Neutrophil (primary cell): ENCODE results near the gene SERPINA3.

ENCODE experiments used
- H3K27ac ChIP-seq: fragments of 200-600 bp; sonication (generic); 2 replicates; pipeline ENCODE4 v1.5.1; 2016; ENCODE audit warnings: mild to moderate bottlenecking, moderate library complexity
- H3K27me3 ChIP-seq: fragments of 200-600 bp; sonication (generic); 2 replicates; pipeline ENCODE4 v1.6.0; 2016; ENCODE audit warnings: mild to moderate bottlenecking
- H3K36me3 ChIP-seq: fragments of 200-600 bp; sonication (generic); 2 replicates; pipeline ENCODE4 v1.5.1; 2017
- H3K4me1 ChIP-seq, 2 experiments: fragments of 200-600 bp in 1 of 2; sonication (generic) in 1 of 2; 1 replicate in 1 of 2; 2 replicates in 1 of 2; pipeline versions ENCODE4 v1.5.1 to v1.6.1; 2013 to 2016; ENCODE audit warnings: low read depth in 1 of 2, low read length in 1 of 2, mild to moderate bottlenecking in 1 of 2, moderate library complexity in 1 of 2; ENCODE audit not compliant: control insufficient read depth in 1 of 2, insufficient read depth in 1 of 2
- H3K4me3 ChIP-seq, 2 experiments: fragments of 200-600 bp in 1 of 2; sonication (generic) in 1 of 2; 1 replicate in 1 of 2; 2 replicates in 1 of 2; pipeline ENCODE4 v1.5.1; 2013 to 2016; ENCODE audit warnings: low read depth in 1 of 2, low read length in 1 of 2, mild to moderate bottlenecking in 1 of 2, moderate library complexity in 1 of 2
- H3K9me3 ChIP-seq: fragments of 200-600 bp; sonication (generic); 2 replicates; pipeline ENCODE4 v1.5.1; 2016
- TF ChIP-seq, protein P1 (sequence below): fragments of 200-600 bp; sonication (generic); IDR thresholded peaks from 2 replicates; pipeline ENCODE4 v1.5.1; 2016; ENCODE audit warnings: antibody characterized with exemption

SERPINA3 gene

DNA sequence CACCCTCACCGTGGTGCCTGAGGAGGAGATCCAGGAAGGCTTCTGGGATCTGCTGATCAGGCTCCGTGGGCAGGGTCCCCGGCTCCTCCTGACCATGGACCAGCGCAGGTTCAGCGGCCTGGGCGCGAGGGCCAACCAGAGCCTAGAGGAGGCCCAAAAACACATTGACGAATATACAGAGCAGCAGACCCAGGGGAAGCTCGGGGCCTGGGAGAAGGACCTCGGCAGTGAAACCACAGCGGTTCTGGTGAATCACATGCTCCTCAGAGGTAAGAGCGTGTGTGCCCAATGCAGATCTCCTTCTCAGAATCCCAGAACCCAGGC lies 29.4 kb downstream of the SERPINA3 start:
- peaks cover 5% of the 10 kb centered on the region for H3K27me3 ChIP-seq
- TF ChIP-seq, protein P1, sequence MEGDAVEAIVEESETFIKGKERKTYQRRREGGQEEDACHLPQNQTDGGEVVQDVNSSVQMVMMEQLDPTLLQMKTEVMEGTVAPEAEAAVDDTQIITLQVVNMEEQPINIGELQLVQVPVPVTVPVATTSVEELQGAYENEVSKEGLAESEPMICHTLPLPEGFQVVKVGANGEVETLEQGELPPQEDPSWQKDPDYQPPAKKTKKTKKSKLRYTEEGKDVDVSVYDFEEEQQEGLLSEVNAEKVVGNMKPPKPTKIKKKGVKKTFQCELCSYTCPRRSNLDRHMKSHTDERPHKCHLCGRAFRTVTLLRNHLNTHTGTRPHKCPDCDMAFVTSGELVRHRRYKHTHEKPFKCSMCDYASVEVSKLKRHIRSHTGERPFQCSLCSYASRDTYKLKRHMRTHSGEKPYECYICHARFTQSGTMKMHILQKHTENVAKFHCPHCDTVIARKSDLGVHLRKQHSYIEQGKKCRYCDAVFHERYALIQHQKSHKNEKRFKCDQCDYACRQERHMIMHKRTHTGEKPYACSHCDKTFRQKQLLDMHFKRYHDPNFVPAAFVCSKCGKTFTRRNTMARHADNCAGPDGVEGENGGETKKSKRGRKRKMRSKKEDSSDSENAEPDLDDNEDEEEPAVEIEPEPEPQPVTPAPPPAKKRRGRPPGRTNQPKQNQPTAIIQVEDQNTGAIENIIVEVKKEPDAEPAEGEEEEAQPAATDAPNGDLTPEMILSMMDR: no peak
- H3K36me3 ChIP-seq: no peaks in the 10 kb centered on the region
- no peaks in the 10 kb centered on the region for H3K4me1 ChIP-seq
- H3K27ac ChIP-seq: no peak overlapping the region
- no peaks in the 10 kb centered on the region for H3K9me3 ChIP-seq
- H3K4me3 ChIP-seq: no peak overlapping the region

DNA sequence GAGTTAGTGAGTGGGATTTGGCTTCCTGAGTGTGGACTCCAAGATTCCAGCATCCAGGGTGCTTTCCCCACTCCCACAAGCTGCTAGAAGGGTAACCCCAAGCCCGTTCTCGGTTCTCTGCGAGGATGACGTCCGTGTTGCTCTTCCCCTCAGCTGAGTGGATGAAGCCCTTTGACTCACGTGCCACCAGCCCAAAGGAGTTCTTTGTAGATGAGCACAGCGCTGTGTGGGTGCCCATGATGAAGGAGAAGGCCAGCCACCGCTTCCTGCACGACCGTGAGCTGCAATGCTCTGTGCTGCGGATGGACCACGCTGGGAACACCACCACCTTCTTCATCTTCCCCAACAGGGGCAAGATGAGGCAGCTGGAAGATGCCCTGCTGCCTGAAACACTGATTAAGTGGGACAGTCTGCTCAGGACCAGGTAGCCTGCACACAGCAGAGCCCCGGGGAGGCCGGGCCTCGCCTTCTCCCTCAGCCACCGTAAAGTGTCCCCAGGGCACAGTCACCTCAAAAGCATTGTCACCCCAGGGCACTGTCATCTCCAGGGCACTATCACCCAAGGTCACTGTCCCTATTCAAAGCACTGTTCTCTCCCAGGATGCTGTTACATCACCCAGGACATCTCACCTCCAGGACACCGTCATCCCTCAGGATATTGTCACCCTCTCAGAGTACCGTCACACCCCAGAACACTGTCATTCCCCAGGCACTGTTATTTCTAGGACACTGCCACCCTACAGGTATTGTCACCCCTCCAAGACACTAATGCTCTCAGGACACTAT lies 31.3 kb downstream of the SERPINA3 start:
- H3K36me3 ChIP-seq: no peaks in the 10 kb centered on the region

DNA sequence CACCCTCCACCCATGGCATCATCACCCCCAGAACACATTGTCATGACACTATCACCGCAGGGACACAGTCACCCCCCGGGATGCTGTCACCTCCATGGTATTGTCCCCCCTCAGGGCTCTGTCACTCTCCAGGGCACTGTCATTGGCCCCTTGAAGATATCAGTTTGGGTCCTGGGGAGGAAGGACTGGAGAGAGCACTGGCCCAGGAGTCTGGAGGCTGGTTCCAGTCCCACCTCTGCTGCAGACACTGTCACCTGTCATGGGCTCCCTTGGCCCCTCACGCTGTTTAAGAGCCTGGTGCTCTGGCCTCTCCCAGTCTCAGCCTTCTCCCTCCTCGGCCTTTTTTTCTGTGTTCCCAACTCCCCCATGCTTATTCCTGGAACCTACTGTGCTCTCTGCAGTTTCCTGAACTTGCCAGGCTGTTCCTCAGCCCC lies 31.9 kb downstream of the SERPINA3 start:
- Histone ChIP-seq H3K27ac (no peak overlapping the region), H3K27me3 (peaks cover 5% of the 10 kb centered on the region), H3K36me3 (no peaks in the 10 kb centered on the region), H3K9me3 (no peaks in the 10 kb centered on the region), H3K4me3 (no peak overlapping the region), H3K4me1 (no peaks in the 10 kb centered on the region)
- TF ChIP-seq, protein P1: no peak

More for the DNA sequence above, 31.3 kb downstream of the SERPINA3 start:
- Histone ChIP-seq H3K27ac (no peak overlapping the region), H3K27me3 (peaks cover 5% of the 10 kb centered on the region), H3K9me3 (no peaks in the 10 kb centered on the region), H3K4me1 (no peaks in the 10 kb centered on the region), H3K4me3 (no peak overlapping the region)
- TF ChIP-seq, protein P1: no peak

DNA sequence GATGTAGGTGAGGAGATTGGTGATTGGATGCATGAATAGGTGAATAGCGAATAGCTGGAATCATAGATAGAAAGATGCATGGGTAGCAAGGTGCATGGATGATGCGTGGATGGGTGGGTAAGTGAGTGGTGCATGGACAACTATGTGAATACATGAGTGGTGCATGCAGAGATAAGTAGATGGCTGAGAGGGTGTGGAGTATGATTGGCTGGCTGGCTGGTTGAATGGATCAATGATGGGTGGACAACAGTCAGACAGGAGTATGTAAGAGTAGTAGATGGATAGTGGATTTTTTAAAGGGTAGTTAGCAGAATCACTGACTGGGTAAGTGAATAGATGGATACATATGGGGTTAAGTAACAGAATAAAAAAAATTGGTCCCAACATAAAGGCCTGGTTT lies 33.9 kb downstream of the SERPINA3 start:
- TF ChIP-seq, protein P1: no peak
- no peaks in the 10 kb centered on the region for H3K36me3 ChIP-seq
- peaks cover 5% of the 10 kb centered on the region for H3K27me3 ChIP-seq
- no peaks in the 10 kb centered on the region for H3K9me3 ChIP-seq
- H3K4me3 ChIP-seq: no peak overlapping the region
- H3K4me1 ChIP-seq: no peaks in the 10 kb centered on the region
- H3K27ac ChIP-seq: no peak overlapping the region

DNA sequence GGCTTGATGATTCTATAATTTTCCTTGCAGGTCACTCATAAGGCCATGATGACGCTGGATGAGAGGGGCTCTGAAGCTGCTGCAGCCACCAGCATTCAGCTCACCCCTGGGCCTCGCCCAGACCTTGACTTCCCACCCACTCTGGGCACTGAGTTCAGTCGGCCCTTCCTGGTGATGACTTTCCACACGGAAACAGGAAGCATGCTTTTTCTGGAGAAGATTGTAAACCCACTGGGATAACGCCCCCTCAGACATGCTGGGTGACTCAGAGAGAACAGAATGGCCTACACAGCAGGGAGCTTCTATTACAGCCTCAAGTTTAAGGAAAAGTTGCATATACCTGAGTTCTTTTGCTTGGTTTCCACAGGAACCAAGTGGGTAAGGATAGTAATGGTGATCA lies 34.3 kb downstream of the SERPINA3 start:
- Histone ChIP-seq H3K4me3 (no peak overlapping the region), H3K9me3 (no peaks in the 10 kb centered on the region), H3K27me3 (peaks cover 5% of the 10 kb centered on the region), H3K4me1 (no peaks in the 10 kb centered on the region), H3K27ac (no peak overlapping the region), H3K36me3 (no peaks in the 10 kb centered on the region)
- TF ChIP-seq, protein P1: no peak
